OCI-M2 (cell line): ENCODE results near the gene PCNX3.
"Not testable (repeated sequence)": the region's sequence is repeated elsewhere in the genome, so short reads cannot be mapped to it uniquely, and the experiment has no call there.

Experiments
- DNase-seq: peaks from one replicate; lab custom pipeline; 2025; ENCODE audit not compliant: unreplicated experiment; lab: John Stamatoyannopoulos, UW

The PCNX3 gene

DNA sequence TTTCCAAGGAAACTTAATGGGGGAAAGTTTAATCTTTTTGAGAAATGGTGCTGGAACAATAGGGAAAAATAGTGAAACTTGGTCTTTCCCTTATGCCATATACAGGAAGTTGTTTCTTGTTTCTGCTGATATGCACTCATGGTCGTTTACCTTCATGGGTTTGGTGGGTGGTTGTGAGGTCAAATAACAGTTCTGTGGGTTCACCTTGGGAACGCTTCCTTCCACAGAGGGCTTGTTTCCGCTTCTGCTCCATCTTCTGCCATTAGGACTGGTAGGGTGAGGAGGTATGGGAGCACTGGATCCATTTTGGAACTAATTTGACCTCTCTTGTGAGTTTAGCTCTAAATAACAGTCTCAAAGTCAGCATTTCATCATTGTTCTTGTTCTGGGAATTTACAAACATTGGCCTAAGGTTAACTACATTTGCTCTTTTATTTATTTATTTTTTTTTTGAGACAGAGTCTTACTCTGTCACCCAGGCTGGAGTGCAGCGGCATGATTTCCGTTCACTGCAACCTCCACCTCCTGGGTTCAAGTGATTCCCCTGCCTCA lies 64.7 kb downstream of the PCNX3 start:
- DNase-seq: no peak

DNA sequence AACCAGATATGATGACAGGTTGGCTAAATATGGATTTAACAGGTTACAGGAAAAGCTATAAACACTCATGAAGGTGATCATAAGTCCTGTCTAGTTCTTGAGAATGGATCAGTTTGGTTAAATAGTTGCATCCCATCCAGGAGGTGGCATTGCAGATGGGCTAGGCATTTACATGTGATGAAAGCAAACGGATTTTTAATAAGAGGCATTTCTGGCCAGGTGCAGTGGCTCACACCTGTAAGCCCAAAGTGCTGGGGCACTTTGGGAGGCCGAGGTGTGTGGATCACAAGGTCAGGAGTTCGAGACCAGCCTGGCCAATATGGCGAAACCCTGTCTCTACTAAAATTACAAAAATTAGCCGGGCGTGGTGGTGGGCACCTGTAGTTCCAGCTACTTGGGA lies 67.9 kb downstream of the PCNX3 start:
- not testable (repeated sequence) for DNase-seq

DNA sequence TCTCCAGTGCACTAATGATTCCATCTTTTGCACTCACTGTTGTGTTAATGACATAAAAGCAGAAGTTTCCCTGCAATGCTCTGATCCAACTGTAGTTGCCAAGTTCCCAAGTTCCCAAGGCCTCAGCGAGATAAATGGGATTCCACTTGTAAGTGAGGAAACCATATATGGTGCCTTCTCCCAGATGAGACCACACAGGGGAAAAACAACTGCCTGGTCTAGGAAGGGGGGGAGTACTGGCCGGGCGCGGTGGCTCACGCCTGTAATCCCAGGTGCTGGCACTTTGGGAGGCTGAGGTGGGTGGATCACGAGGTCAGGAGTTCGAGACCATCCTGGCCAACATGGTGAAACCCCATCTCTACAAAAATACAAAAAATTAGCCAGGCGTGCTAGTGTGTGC lies 70.4 kb downstream of the PCNX3 start:
- DNase-seq: no peak
